HepG2 (cell line): ENCODE results near the gene ZNF764. TPM values are rescaled to one million over a fixed set of nuclear protein-coding genes. Genes with fewer than 3 reads are reported as not detected.

Source experiments
- ATAC-seq: fragments of 200-7000 bp; cut with Tn5 transposase; 3 replicates; pipeline ENCODE4 v1.9.1; 2020; ENCODE audit warnings: mild to moderate bottlenecking, moderate library complexity
- BruUV-seq: library from RNA; stranded (reverse); fragments of 400-500 nt; replicated peaks from 2 replicates; lab custom pipeline; 2021; lab: Mats Ljungman, UMichigan
- CTCF ChIA-PET: fragments of 300-600 bp; formaldehyde crosslinking; extraction: SDS; loops from one replicate; lab custom pipeline; 2021; ENCODE audit warnings: low total read pairs, inconsistent platforms, low intra/inter-chr PET ratio; lab: Yijun Ruan, JAX
- POLR2A ChIA-PET: fragments of 350-600 bp; sonication (Branson Sonifier 250); formaldehyde crosslinking; loops from one replicate; lab custom pipeline; 2020; ENCODE audit warnings: antibody characterized with exemption, inconsistent platforms; lab: Yijun Ruan, JAX
- DNase-seq: peaks from one replicate; pipeline ENCODE4 v3.0.0-alpha.2; 2015; ENCODE audit warnings: low spot score
- FAIRE-seq: peaks from 3 replicates; lab custom pipeline; 2011; peaks lifted over from hg19 to GRCh38; lab: Jason Lieb, UNC
- H2AFZ ChIP-seq: one replicate; pipeline ENCODE4 v1.6.1; 2011; ENCODE audit warnings: low read length, inconsistent platforms
- H3K27ac ChIP-seq: fragments of 300-600 bp; 3 replicates; pipeline ENCODE4 v1.8.0; 2011; ENCODE audit warnings: mixed run types, mild to moderate bottlenecking, mixed read lengths, low read length, inconsistent platforms; ENCODE audit not compliant: insufficient read depth; ENCODE audit errors: extremely low read length
- H3K27me3 ChIP-seq, 2 experiments: fragments of 200-600 bp in 1 of 2; 2 replicates in 1 of 2; 3 replicates in 1 of 2; pipeline versions ENCODE4 v1.6.0 to v1.8.0; 2011; ENCODE audit warnings: low read length in 2 of 2, mild to moderate bottlenecking in 2 of 2, moderate library complexity in 2 of 2, inconsistent platforms in 1 of 2; ENCODE audit not compliant: insufficient read depth in 2 of 2, control insufficient read depth in 1 of 2
- H3K36me3 ChIP-seq, 2 experiments: fragments of 200-600 bp in 1 of 2; replicated peaks in 1 of 2; 2 replicates in 1 of 2; 3 replicates in 1 of 2; pipeline versions ENCODE4 v1.5.1 to v1.8.0; 2011; ENCODE audit warnings: low read length in 2 of 2, inconsistent platforms in 1 of 2; ENCODE audit not compliant: insufficient read depth in 2 of 2, control insufficient read depth in 1 of 2
- H3K4me1 ChIP-seq: 2 replicates; pipeline ENCODE4 v1.5.1; 2012; ENCODE audit warnings: low read length, inconsistent platforms; ENCODE audit not compliant: insufficient read depth
- H3K4me2 ChIP-seq: 2 replicates; pipeline ENCODE4 v1.6.0; 2011; ENCODE audit warnings: low read depth, low read length, inconsistent platforms
- H3K4me3 ChIP-seq, 3 experiments: fragments of 200-600 bp in 1 of 3; sonication (generic), shearing (Covaris generic) in 1 of 3; replicated peaks in 1 of 3; 2 replicates each; pipeline ENCODE4 v1.5.1; 2011 to 2016; ENCODE audit warnings: low read length in 3 of 3, inconsistent platforms in 2 of 3, low read depth in 2 of 3, mild to moderate bottlenecking in 2 of 3, control low read depth in 1 of 3, mixed read lengths in 1 of 3; ENCODE audit not compliant: insufficient read depth in 1 of 3
- H3K79me2 ChIP-seq: one replicate; pipeline ENCODE4 v1.6.1; 2011; ENCODE audit warnings: low read length, inconsistent platforms; ENCODE audit not compliant: insufficient read depth
- H3K9ac ChIP-seq: 2 replicates; pipeline ENCODE4 v1.6.0; 2011; ENCODE audit warnings: mild to moderate bottlenecking, low read depth, low read length, inconsistent platforms; ENCODE audit not compliant: insufficient read depth
- H3K9me3 ChIP-seq: 2 replicates; pipeline ENCODE4 v1.5.1; 2012; ENCODE audit warnings: mild to moderate bottlenecking, low read length
- H4K20me1 ChIP-seq: 2 replicates; pipeline ENCODE4 v1.6.0; 2011; ENCODE audit warnings: inconsistent platforms, mild to moderate bottlenecking, low read length, moderate library complexity; ENCODE audit not compliant: insufficient read depth
- ASH2L ChIP-seq: fragments of 300-600, 200-600 bp; sonication (generic); IDR thresholded peaks from 2 replicates; pipeline ENCODE4 v1.7.0; 2017; ENCODE audit warnings: low read depth, mild to moderate bottlenecking, moderate library complexity, mixed read lengths, low read length; ENCODE audit not compliant: insufficient read length
- BATF2 ChIP-seq: sonication (generic); formaldehyde crosslinking; IDR thresholded peaks from 2 replicates; pipeline ENCODE4 v1.8.0; 2022; ENCODE audit warnings: mild to moderate bottlenecking, missing genetic modification reagents, moderate library complexity
- RFX1 ChIP-seq: fragments of 450-650 bp; IDR thresholded peaks from 2 replicates; pipeline ENCODE4 v1.6.1; 2017
- ZMYM3 ChIP-seq: sonication (generic); formaldehyde crosslinking; IDR thresholded peaks from 2 replicates; pipeline ENCODE4 v1.5.1; 2020; ENCODE audit warnings: mild to moderate bottlenecking, missing genetic modification reagents
- ZNF629 ChIP-seq: sonication (generic); formaldehyde crosslinking; conservative IDR thresholded peaks from 2 replicates; pipeline ENCODE4 v1.5.0; 2020; ENCODE audit warnings: missing genetic modification reagents
- ZNF7 ChIP-seq: IDR thresholded peaks from 2 replicates; pipeline ENCODE4 v1.6.1; 2016; ENCODE audit warnings: missing biosample characterization, missing genetic modification reagents
- ZSCAN29 ChIP-seq: sonication (generic); formaldehyde crosslinking; conservative IDR thresholded peaks from 2 replicates; pipeline ENCODE4 v1.4.0; 2020; ENCODE audit warnings: mild to moderate bottlenecking, missing genetic modification reagents
- WGBS: methylation state at CpG from one replicate; pipeline ENCODE4 v1.1.6; 2017; ENCODE audit warnings: low lambda C conversion rate; 5-methylcytosine and 5-hydroxymethylcytosine counted together
- in situ Hi-C: cut with HindIII; loops from 2 replicates; pipeline ENCODE4 v1.10.0; 2017; ENCODE audit warnings: low pct_unique_long_range_greater_than_20kb; ENCODE audit not compliant: extremely low pct_ligation_motif_present
- intact Hi-C: fragments of 100-400 bp; cut with micrococcal nuclease; formaldehyde crosslinking; loops from one replicate; pipeline ENCODE4 v1.10.0; 2022; ENCODE audit not compliant: unreplicated experiment
- polyA plus RNA-seq, 8 experiments: library from polyadenylated mRNA; depleted of rRNA in 3 of 8; stranded (reverse) in 7 of 8; unstranded in 1 of 8; fragments of >200 nt; fragmentation: Illumina TruSeq in 4 of 8; extraction: Trizol in 4 of 8; gene quantifications; 2 replicates each; pipeline versions ENCODE4 v1.2.1 to v1.2.3, GENCODE V29; 2011 to 2016; ENCODE audit warnings: low read depth in 4 of 8, missing spikeins in 1 of 8, mixed read lengths in 1 of 8; ENCODE audit not compliant: insufficient read depth in 1 of 8
- total RNA-seq, 5 experiments: library from RNA; depleted of rRNA; stranded (reverse); fragments of >200 nt; fragmentation: Illumina TruSeq; extraction: Trizol; gene quantifications; 2 replicates each; pipeline ENCODE4 v1.2.3, GENCODE V29; 2016; ENCODE audit warnings: low read depth in 1 of 5

ZNF764 gene
- total and polyA plus RNA-seq, 2 of the 13 experiments (the other 11 are each of a cell fraction or from before 2014, with no cell fraction given), result 4.1 to 9.1 TPM

- CTCF ChIA-PET, result no interaction called here
- Histone ChIP-seq H3K9me3 (no peaks in the 10 kb centered on the region), H2AFZ (no peak overlapping the region), H3K4me2 (no peak overlapping the region), H3K27me3 (no peaks in the 10 kb centered on the region), H3K4me3 (no peak overlapping the region), H3K27ac (no peak overlapping the region), H4K20me1 (no peaks in the 10 kb centered on the region), H3K79me2 (no peaks in the 10 kb centered on the region), H3K36me3 (no peaks in the 10 kb centered on the region), H3K4me1 (peaks cover 16% of the 10 kb centered on the region), H3K9ac (no peak overlapping the region)
- TF ChIP-seq BATF2 (CRISPR knock-in tag) (no peak), ASH2L (no peak)
- BruUV-seq, result no TSS peak
- no peak for ATAC-seq
- no peak for FAIRE-seq
- intact Hi-C loops, result no loop called here
- WGBS, result 73% methylated on average over 2 of the region's 3 CpGs
- DNase-seq, result no peak
- POLR2A ChIA-PET, result interaction anchor here (1.0 to 1.4 kb wide), 2 partner anchors 16 to 47 kb away, joined by 4 read pairs; partner anchors contain the start of gene ZNF764
- in situ Hi-C loops, result no loop called here
These were observed 46.7 kb downstream of the ZNF764 start for GRCh38 chr16:30511509-30511908.

- 38% methylated on average over 4 of the region's 4 CpGs for WGBS
- Histone ChIP-seq H3K9ac (no peak overlapping the region), H3K27ac (no peak overlapping the region), H2AFZ (no peak overlapping the region), H4K20me1 (no peaks in the 10 kb centered on the region), H3K4me3 (no peak overlapping the region), H3K79me2 (no peaks in the 10 kb centered on the region), H3K4me1 (peaks cover 16% of the 10 kb centered on the region), H3K9me3 (no peaks in the 10 kb centered on the region), H3K36me3 (no peaks in the 10 kb centered on the region), H3K27me3 (no peaks in the 10 kb centered on the region), H3K4me2 (no peak overlapping the region)
- CTCF ChIA-PET, result no interaction called here
- ATAC-seq, result peak; percentile 20; the same call in 1 of the 3 replicates
- DNase-seq, result no peak
- in situ Hi-C loops (no loop called here), intact Hi-C loops (no loop called here)
- FAIRE-seq, result peak; percentile 42
- TF ChIP-seq ZSCAN29 (peak; percentile 94), ZNF629 (CRISPR knock-in tag) (peak; percentile 92), ZMYM3 (CRISPR knock-in tag) (peak; percentile 71), ZNF7 (CRISPR knock-in tag) (peak; percentile 62; the same call in 1 of the 2 replicates), RFX1 (no peak)
- BruUV-seq, result no TSS peak
- POLR2A ChIA-PET, result interaction anchor here (1.2 to 2.1 kb wide), 3 partner anchors 17 to 48 kb away, joined by 4 to 6 read pairs (median 4); partner anchors contain the start of genes ZNF747 and ZNF764
These were observed 47.7 kb downstream of the ZNF764 start for GRCh38 chr16:30510376-30510938.
